HL-60 (cell line): ENCODE measurements around the gene CWF19L1.

Source experiments
- DNase-seq, 2 experiments: peaks; one replicate each; pipeline ENCODE4 v3.0.0-alpha.2; 2010 to 2020; ENCODE audit warnings: low read depth in 1 of 2, low spot score in 1 of 2
- H3K27ac ChIP-seq: fragments of 250-450 bp; sonication (Bioruptor Pico); replicated peaks from 2 replicates; pipeline ENCODE4 v1.5.1; 2020; ENCODE audit warnings: mild to moderate bottlenecking, moderate library complexity
- H3K27me3 ChIP-seq: fragments of 250-450 bp; sonication (Bioruptor Pico); 2 replicates; pipeline ENCODE4 v1.5.1; 2021; ENCODE audit warnings: mild to moderate bottlenecking, moderate library complexity; ENCODE audit not compliant: insufficient read depth, poor library complexity, severe bottlenecking
- H3K4me3 ChIP-seq: replicated peaks from 2 replicates; pipeline ENCODE4 v1.5.1; 2011; ENCODE audit warnings: mild to moderate bottlenecking, control low read depth, low read length; ENCODE audit not compliant: insufficient read depth
- GABPA ChIP-seq: IDR thresholded peaks from 2 replicates; pipeline ENCODE4 v1.6.1; 2012; ENCODE audit warnings: low read depth
- POLR2AphosphoS5 ChIP-seq: IDR thresholded peaks from 2 replicates; pipeline ENCODE4 v1.6.1; 2012; ENCODE audit warnings: low read depth
- SPI1 ChIP-seq: IDR thresholded peaks from 2 replicates; pipeline ENCODE4 v1.6.1; 2012; ENCODE audit warnings: low read depth, mild to moderate bottlenecking, borderline replicate concordance
- TF ChIP-seq, protein P1 (sequence below): IDR thresholded peaks from one replicate; pipeline ENCODE4 v1.5.1; 2011; ENCODE audit warnings: low read length, control low read depth, inconsistent platforms; ENCODE audit not compliant: insufficient read depth
- TF ChIP-seq, protein P2 (sequence below): IDR thresholded peaks from 2 replicates; pipeline ENCODE4 v1.6.1; 2012; ENCODE audit warnings: low read depth; ENCODE audit not compliant: insufficient replicate concordance

The CWF19L1 gene

DNA sequence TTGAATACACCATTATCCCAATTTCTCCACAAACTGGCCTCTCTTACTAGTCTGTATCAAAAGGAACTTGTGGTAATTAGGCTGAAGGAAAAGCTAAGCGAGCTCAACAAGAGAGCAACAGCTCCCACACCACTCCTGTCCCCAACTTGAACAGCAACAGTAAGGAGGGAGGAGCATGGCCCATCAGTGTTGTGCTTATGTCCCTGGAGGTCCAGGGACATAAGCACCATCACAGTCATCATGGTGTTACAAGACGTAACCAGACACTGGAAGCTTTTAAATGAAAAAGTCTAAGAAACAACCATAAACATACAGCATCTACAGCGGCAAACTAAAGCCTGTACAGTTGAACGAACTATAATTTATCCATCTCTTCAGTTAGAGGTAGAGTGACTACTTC is 82.6 kb downstream of the CWF19L1 start:
- Histone ChIP-seq H3K27me3 (no peaks in the 10 kb centered on the region), H3K4me3 (peak overlapping the region; percentile 70), H3K27ac (peak overlapping the region; percentile 97)
- peak in 1 of 2 experiments; percentile 59 for DNase-seq
- TF ChIP-seq POLR2AphosphoS5 = no peak; the same call in 1 of the 2 replicates
- TF ChIP-seq, protein P1, sequence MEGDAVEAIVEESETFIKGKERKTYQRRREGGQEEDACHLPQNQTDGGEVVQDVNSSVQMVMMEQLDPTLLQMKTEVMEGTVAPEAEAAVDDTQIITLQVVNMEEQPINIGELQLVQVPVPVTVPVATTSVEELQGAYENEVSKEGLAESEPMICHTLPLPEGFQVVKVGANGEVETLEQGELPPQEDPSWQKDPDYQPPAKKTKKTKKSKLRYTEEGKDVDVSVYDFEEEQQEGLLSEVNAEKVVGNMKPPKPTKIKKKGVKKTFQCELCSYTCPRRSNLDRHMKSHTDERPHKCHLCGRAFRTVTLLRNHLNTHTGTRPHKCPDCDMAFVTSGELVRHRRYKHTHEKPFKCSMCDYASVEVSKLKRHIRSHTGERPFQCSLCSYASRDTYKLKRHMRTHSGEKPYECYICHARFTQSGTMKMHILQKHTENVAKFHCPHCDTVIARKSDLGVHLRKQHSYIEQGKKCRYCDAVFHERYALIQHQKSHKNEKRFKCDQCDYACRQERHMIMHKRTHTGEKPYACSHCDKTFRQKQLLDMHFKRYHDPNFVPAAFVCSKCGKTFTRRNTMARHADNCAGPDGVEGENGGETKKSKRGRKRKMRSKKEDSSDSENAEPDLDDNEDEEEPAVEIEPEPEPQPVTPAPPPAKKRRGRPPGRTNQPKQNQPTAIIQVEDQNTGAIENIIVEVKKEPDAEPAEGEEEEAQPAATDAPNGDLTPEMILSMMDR = no peak
- TF ChIP-seq, protein P2, sequence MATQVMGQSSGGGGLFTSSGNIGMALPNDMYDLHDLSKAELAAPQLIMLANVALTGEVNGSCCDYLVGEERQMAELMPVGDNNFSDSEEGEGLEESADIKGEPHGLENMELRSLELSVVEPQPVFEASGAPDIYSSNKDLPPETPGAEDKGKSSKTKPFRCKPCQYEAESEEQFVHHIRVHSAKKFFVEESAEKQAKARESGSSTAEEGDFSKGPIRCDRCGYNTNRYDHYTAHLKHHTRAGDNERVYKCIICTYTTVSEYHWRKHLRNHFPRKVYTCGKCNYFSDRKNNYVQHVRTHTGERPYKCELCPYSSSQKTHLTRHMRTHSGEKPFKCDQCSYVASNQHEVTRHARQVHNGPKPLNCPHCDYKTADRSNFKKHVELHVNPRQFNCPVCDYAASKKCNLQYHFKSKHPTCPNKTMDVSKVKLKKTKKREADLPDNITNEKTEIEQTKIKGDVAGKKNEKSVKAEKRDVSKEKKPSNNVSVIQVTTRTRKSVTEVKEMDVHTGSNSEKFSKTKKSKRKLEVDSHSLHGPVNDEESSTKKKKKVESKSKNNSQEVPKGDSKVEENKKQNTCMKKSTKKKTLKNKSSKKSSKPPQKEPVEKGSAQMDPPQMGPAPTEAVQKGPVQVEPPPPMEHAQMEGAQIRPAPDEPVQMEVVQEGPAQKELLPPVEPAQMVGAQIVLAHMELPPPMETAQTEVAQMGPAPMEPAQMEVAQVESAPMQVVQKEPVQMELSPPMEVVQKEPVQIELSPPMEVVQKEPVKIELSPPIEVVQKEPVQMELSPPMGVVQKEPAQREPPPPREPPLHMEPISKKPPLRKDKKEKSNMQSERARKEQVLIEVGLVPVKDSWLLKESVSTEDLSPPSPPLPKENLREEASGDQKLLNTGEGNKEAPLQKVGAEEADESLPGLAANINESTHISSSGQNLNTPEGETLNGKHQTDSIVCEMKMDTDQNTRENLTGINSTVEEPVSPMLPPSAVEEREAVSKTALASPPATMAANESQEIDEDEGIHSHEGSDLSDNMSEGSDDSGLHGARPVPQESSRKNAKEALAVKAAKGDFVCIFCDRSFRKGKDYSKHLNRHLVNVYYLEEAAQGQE = no peak
- TF ChIP-seq GABPA = no peak
- no peak for TF ChIP-seq SPI1

GRCh38 chr10:100184426-100184825 is 83.0 kb downstream of the CWF19L1 start:
- peak overlapping the region; percentile 97 for H3K27ac ChIP-seq
- H3K4me3 ChIP-seq = peak overlapping the region; percentile 70
- H3K27me3 ChIP-seq = no peaks in the 10 kb centered on the region
- DNase-seq = no peak
- TF ChIP-seq, protein P2 = no peak
- TF ChIP-seq POLR2AphosphoS5 (no peak), GABPA (no peak), SPI1 (no peak)
- TF ChIP-seq, protein P1 = no peak

- DNase-seq = peak; percentile 86
- Histone ChIP-seq H3K27ac (peak overlapping the region; percentile 97), H3K4me3 (peak overlapping the region; percentile 70), H3K27me3 (no peaks in the 10 kb centered on the region)
- peak; percentile 74; the same call in 1 of the 2 replicates for TF ChIP-seq POLR2AphosphoS5
- TF ChIP-seq GABPA = no peak
- TF ChIP-seq, protein P2 = no peak
- TF ChIP-seq, protein P1 = no peak
Observed at GRCh38 chr10:100183481-100183880, 84.0 kb downstream of the CWF19L1 start.
